H9 (cell line): Measurements from ENCODE around the gene CPT1A. TPM values are rescaled to one million over a fixed set of nuclear protein-coding genes. Genes with fewer than 3 reads are reported as not detected.

Source experiments
- DNase-seq: peaks from one replicate; pipeline ENCODE4 v3.0.0-alpha.2; 2017
- H2AFZ ChIP-seq: one replicate; pipeline ENCODE4 v1.6.1; 2013; ENCODE audit warnings: mild to moderate bottlenecking, low read length, control low read depth, moderate library complexity
- H2AK5ac ChIP-seq: 2 replicates; pipeline ENCODE4 v1.6.1; 2013; ENCODE audit warnings: low read length, control low read depth, mixed read lengths; ENCODE audit not compliant: insufficient read length
- H2BK120ac ChIP-seq: one replicate; pipeline ENCODE4 v1.6.1; 2013; ENCODE audit warnings: low read depth, mild to moderate bottlenecking, low read length, control low read depth, inconsistent platforms; ENCODE audit not compliant: poor library complexity, severe bottlenecking
- H2BK12ac ChIP-seq: 2 replicates; pipeline ENCODE4 v1.6.1; 2013; ENCODE audit warnings: low read length, control low read depth, mixed read lengths, low read depth; ENCODE audit not compliant: insufficient read length
- H2BK15ac ChIP-seq: 2 replicates; pipeline ENCODE4 v1.6.1; 2013; ENCODE audit warnings: low read depth, low read length, control low read depth
- H2BK20ac ChIP-seq: one replicate; pipeline ENCODE4 v1.6.1; 2013; ENCODE audit warnings: low read depth, mild to moderate bottlenecking, low read length, control low read depth, inconsistent platforms; ENCODE audit not compliant: poor library complexity, severe bottlenecking
- H2BK5ac ChIP-seq: 2 replicates; pipeline ENCODE4 v1.6.1; 2013; ENCODE audit warnings: low read length, control low read depth, mixed read lengths; ENCODE audit not compliant: insufficient read length
- H3K14ac ChIP-seq: 2 replicates; pipeline ENCODE4 v1.6.1; 2013; ENCODE audit warnings: low read length, control low read depth; ENCODE audit not compliant: insufficient read depth
- H3K18ac ChIP-seq: 2 replicates; pipeline ENCODE4 v1.6.1; 2013; ENCODE audit warnings: low read depth, mild to moderate bottlenecking, mixed read lengths, low read length, control low read depth; ENCODE audit not compliant: insufficient read length
- H3K23ac ChIP-seq: 2 replicates; pipeline ENCODE4 v1.6.1; 2013; ENCODE audit warnings: low read length, control low read depth, mixed read lengths, low read depth; ENCODE audit not compliant: insufficient read length
- H3K23me2 ChIP-seq: 2 replicates; pipeline ENCODE4 v1.6.1; 2013; ENCODE audit warnings: low read depth, mild to moderate bottlenecking, mixed read lengths, low read length, control low read depth; ENCODE audit not compliant: insufficient read length, poor library complexity, severe bottlenecking
- H3K27ac ChIP-seq: 2 replicates; pipeline ENCODE4 v1.5.1; 2013; ENCODE audit warnings: low read length, control low read depth, mixed read lengths, low read depth; ENCODE audit not compliant: insufficient read length
- H3K27me3 ChIP-seq: 2 replicates; pipeline ENCODE4 v1.6.1; 2013; ENCODE audit warnings: low read length, control low read depth, inconsistent platforms; ENCODE audit not compliant: insufficient read depth
- H3K4ac ChIP-seq: 2 replicates; pipeline ENCODE4 v1.6.1; 2013; ENCODE audit warnings: low read depth, mild to moderate bottlenecking, control low read depth, inconsistent platforms, low read length, moderate library complexity
- H3K4me1 ChIP-seq: 2 replicates; pipeline ENCODE4 v1.6.1; 2013; ENCODE audit warnings: low read length, control low read depth, inconsistent platforms; ENCODE audit not compliant: insufficient read depth
- H3K4me2 ChIP-seq: 2 replicates; pipeline ENCODE4 v1.6.1; 2013; ENCODE audit warnings: low read length, control low read depth, mixed read lengths; ENCODE audit not compliant: insufficient read length, insufficient read depth
- H3K56ac ChIP-seq: 2 replicates; pipeline ENCODE4 v1.6.1; 2013; ENCODE audit warnings: low read depth, mild to moderate bottlenecking, mixed read lengths, low read length, control low read depth; ENCODE audit not compliant: insufficient read length
- H3K79me1 ChIP-seq: 2 replicates; pipeline ENCODE4 v1.6.1; 2013; ENCODE audit warnings: low read depth, mild to moderate bottlenecking, moderate library complexity, low read length, control low read depth, inconsistent platforms; ENCODE audit not compliant: insufficient read depth, poor library complexity, severe bottlenecking
- H3K79me2 ChIP-seq: 2 replicates; pipeline ENCODE4 v1.6.1; 2013; ENCODE audit warnings: low read length, control low read depth, inconsistent platforms; ENCODE audit not compliant: insufficient read depth
- H3K9ac ChIP-seq: 2 replicates; pipeline ENCODE4 v1.6.1; 2013; ENCODE audit warnings: low read length, control low read depth, mixed read lengths; ENCODE audit not compliant: insufficient read length; ENCODE audit errors: extremely low read depth
- H3K9me3 ChIP-seq: one replicate; pipeline ENCODE4 v1.6.1; 2013; ENCODE audit warnings: low read depth, low read length, inconsistent platforms; ENCODE audit not compliant: control insufficient read depth
- H3T11ph ChIP-seq: one replicate; pipeline ENCODE4 v1.6.1; 2013; ENCODE audit warnings: mild to moderate bottlenecking, low read length, control low read depth, inconsistent platforms
- H4K20me1 ChIP-seq: one replicate; pipeline ENCODE4 v1.6.1; 2013; ENCODE audit not compliant: control insufficient read depth, insufficient read length, insufficient read depth
- H4K5ac ChIP-seq: 2 replicates; pipeline ENCODE4 v1.6.1; 2013; ENCODE audit warnings: low read depth, mild to moderate bottlenecking, mixed read lengths, low read length, control low read depth; ENCODE audit not compliant: insufficient read length
- H4K8ac ChIP-seq: replicated peaks from 2 replicates; pipeline ENCODE4 v1.6.1; 2013; ENCODE audit warnings: low read length, control low read depth, mixed read lengths, low read depth; ENCODE audit not compliant: insufficient read length
- H4K91ac ChIP-seq: 2 replicates; pipeline ENCODE4 v1.6.1; 2013; ENCODE audit warnings: low read depth, mild to moderate bottlenecking, moderate library complexity, mixed read lengths, low read length, control low read depth; ENCODE audit not compliant: insufficient read length
- H3K27ac Mint-ChIP-seq, 3 experiments: 2 replicates in 2 of 3; 3 replicates in 1 of 3; pipeline ENCODE4 v1.8.0; 2020 to 2021; ENCODE audit warnings: mixed read lengths in 3 of 3, mild to moderate bottlenecking in 1 of 3, moderate library complexity in 1 of 3
- H3K27me3 Mint-ChIP-seq: 2 replicates; pipeline ENCODE4 v1.8.0; 2021; ENCODE audit warnings: low read depth, mild to moderate bottlenecking, moderate library complexity, mixed read lengths
- H3K36me3 Mint-ChIP-seq, 3 experiments: 2 replicates in 2 of 3; 3 replicates in 1 of 3; pipeline ENCODE4 v1.8.0; 2020 to 2021; ENCODE audit warnings: low read depth in 3 of 3, mixed read lengths in 3 of 3; ENCODE audit not compliant: insufficient read depth in 1 of 3
- H3K4me1 Mint-ChIP-seq, 2 experiments: 2 replicates each; pipeline ENCODE4 v1.8.0; 2020; ENCODE audit warnings: mixed read lengths in 2 of 2
- H3K4me3 Mint-ChIP-seq, 2 experiments: 2 replicates in 1 of 2; 3 replicates in 1 of 2; pipeline ENCODE4 v1.8.0; 2020 to 2021; ENCODE audit warnings: mild to moderate bottlenecking in 2 of 2, mixed read lengths in 2 of 2, moderate library complexity in 1 of 2
- H3K9me3 Mint-ChIP-seq, 2 experiments: 2 replicates in 1 of 2; 3 replicates in 1 of 2; pipeline ENCODE4 v1.8.0; 2020; ENCODE audit warnings: mild to moderate bottlenecking in 2 of 2, mixed read lengths in 2 of 2, moderate library complexity in 1 of 2
- CTCF ChIP-seq: fragments of 200-600 bp; sonication (generic); conservative IDR thresholded peaks from 3 replicates; pipeline ENCODE4 v1.8.0; 2021; ENCODE audit warnings: antibody characterized with exemption, mild to moderate bottlenecking
- WGBS: extraction: QIAGEN DNeasy Blood & Tissue Kit; methylation state at CpG from one replicate; pipeline ENCODE4 v1.1.7; 2013; ENCODE audit warnings: missing lambda C conversion rate, low lambda C conversion rate, mixed read lengths; ENCODE audit not compliant: insufficient read length; ENCODE audit errors: extremely low coverage; 5-methylcytosine and 5-hydroxymethylcytosine counted together
- total RNA-seq: library from RNA; stranded (reverse); gene quantifications from 2 replicates; pipeline ENCODE4 v1.2.1, GENCODE V29; 2021

Gene CPT1A
- total RNA-seq, 1 experiment from 2014 or later = 7.5 TPM

GRCh38 chr11:68839054-68839865, 2.5 kb downstream of the CPT1A start:
- Histone ChIP-seq H3K9ac (no peak overlapping the region), H3K79me2 (no peaks in the 10 kb centered on the region), H2AFZ (no peak overlapping the region), H3K14ac (no peak overlapping the region), H2BK120ac (no peak overlapping the region), H4K8ac (no peak overlapping the region), H3K18ac (no peak overlapping the region), H4K5ac (no peak overlapping the region), H2BK15ac (no peak overlapping the region), H3K4me2 (peak overlapping the region; percentile 77), H3K27ac (no peak overlapping the region), H4K20me1 (peaks cover 4% of the 10 kb centered on the region), H3K23me2 (peaks cover 14% of the 10 kb centered on the region), H3K9me3 (no peaks in the 10 kb centered on the region), H3K56ac (no peak overlapping the region), H2BK20ac (no peak overlapping the region), H3K27me3 (peaks cover 19% of the 10 kb centered on the region), H2BK12ac (no peak overlapping the region), H3K4me1 (no peaks in the 10 kb centered on the region), H2BK5ac (no peak overlapping the region), H3K4ac (no peak overlapping the region), H3K23ac (no peak overlapping the region), H4K91ac (no peak overlapping the region), H3T11ph (no peak overlapping the region), H2AK5ac (no peak overlapping the region), H3K79me1 (no peaks in the 10 kb centered on the region)
- H3K27me3 Mint-ChIP-seq = peaks cover 70% of the 10 kb centered on the region
- peak overlapping the region; percentile 71 to 77 for H3K4me3 Mint-ChIP-seq
- peak overlapping the region in 1 of 3 experiments; percentile 77; a peak in 1 of 7 replicates for H3K27ac Mint-ChIP-seq
- TF ChIP-seq CTCF = no peak
- peaks cover 0 to 6% of the 10 kb centered on the region in 2 experiments; a peak in 3 of 5 replicates for H3K9me3 Mint-ChIP-seq
- DNase-seq = peak; percentile 96
- peaks cover 19 to 26% of the 10 kb centered on the region in 2 experiments for H3K4me1 Mint-ChIP-seq
- no peaks in the 10 kb centered on the region for H3K36me3 Mint-ChIP-seq
- no CpG with 5 or more reads among the region's 61 CpGs for WGBS
